ENCODE measurements around the gene NRP1.

NRP1 gene

DNA sequence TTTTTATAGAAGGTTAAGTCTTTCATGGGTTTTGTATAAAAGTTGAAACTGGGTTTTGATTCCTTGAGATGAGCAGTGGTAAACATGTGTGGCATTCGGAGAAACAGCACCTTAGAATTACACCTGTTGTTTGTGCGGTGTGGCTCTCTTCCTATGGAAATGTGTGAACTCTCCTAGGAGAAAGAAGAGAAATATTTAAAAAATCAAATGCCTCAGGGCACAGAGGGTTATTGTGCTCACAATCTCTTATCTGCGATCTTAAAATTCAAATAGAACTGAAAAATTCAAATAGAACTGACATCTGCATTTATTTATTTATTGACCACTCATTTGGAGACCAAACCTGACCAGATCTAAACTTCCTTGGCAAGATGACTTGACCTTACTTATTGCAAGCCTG, 18.1 kb upstream of the NRP1 start:
- intact Hi-C loops (cut with DNase I) = no loop called here
- DNase-seq = no peak

DNA sequence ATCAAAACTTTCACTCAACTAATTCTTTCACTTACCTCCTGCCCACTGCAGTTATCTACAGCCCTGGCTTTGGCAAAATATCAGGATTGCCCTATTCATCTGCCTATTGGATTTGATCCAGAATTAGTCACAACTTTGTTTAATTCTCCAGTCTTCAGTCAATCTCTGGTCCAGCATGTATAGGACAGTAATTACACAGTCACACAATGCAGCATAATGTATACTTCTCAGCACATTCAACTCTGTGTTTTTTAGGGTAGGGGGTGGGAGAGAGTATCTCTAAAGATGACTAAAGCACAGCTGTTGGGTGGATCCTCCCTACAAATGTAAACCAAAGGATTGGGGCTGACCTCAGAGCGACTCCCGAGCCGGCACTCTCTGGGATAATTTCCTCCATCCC, 17.7 kb upstream of the NRP1 start:
- intact Hi-C loops (cut with DNase I) = no loop called here
- DNase-seq = no peak

DNA sequence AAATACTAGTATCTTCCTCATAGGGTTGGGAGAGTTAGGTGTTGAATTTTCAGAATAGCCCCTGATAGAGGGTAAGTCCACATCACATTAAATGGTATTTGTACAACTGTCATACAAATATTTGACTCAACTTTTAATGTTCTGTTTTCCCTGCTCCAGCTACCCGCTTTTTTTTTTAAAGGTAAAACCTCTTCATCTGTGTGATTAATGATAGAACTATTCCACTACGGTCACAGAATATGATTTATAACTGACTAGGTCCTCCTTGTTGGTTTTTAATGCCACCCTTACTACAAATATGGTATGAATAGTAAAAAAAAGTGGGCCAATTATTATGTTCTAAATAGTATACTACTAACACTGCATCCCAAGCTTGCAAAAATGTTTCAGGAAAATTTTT, 15.6 kb upstream of the NRP1 start:
- DNase-seq = no peak
- intact Hi-C loops (cut with DNase I) = no loop called here

DNA sequence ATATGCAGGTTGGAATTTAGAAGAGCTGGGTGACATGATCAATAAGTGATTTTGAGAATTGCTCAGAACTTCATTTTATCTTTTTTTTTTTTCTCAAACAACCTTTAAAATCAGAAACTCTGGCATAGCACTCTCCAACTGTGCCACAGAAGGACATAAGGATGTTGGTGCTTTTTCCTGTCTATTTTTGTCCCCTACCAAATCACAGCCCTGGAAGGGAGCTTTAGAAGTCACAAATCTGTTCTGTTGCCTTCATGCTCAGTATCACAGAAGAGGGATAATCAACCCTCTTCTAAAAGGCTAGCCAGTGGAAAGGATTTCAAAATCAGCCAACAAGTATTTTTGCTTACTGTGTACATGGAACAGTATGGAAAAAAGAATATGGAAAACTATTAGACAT, 14.8 kb upstream of the NRP1 start:
- intact Hi-C loops (cut with DNase I) = no loop called here

DNA sequence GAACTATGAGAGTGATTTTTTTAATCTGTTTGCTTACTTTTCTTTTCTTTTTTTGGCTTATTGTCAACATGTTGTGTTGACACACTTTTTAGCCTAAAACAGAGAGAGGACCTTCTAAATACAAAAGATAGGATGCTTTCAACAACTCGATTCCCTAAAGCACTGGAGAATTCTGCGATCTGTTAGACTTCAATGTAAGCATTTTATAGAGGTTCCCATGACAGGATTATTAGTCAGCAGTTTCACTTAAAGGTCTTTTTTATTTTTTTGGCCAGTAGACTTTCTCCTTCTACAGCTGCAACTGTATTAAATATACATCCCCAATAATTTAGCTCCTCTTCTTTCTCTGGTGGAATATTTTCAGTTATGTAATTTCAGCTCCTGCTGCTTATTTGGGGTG, 12.7 kb upstream of the NRP1 start:
- intact Hi-C loops (cut with DNase I) = no loop called here
- no peak for DNase-seq

More for the DNA sequence above, 14.8 kb upstream of the NRP1 start:
- no peak for DNase-seq

DNA sequence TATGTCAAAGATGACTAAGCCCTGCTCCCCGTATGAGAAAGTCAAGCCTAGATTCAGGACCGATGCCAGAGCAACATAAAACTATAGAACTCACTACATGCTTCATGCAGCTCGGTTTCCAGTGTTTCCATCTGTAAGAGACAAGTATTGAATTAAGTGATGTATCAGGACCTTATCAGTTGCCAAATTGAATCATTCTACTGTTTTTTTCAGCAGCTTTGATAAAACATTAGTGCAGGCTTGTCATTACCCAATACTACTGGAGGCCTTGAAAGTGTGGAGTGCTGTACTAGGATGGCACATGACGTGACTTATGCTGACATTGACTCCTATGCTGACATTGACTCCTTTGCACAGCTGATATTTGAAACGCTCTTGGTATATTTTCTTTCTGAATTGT, 10.8 kb upstream of the NRP1 start:
- intact Hi-C loops (cut with DNase I) = no loop called here
- DNase-seq = no peak

DNA sequence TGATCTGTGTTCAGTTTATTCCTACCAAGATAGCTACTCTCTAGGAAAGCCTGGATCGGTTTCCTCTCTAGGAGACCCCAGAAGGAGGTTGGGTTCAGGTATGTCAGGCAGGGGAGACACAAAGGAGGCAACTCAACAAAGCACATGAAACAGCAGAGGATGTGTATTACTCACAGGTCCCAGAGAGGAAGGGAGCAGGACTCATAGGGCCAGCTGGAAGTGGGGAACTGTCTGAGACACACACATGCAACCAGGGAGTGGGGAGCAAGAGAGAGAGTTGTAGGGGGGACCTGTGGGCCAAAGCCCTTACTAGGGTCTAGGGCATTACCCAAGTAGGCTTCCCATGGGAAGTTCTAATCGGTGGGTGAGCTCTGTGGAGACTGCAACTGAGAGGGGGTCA, 10.2 kb upstream of the NRP1 start:
- DNase-seq = no peak
- intact Hi-C loops (cut with DNase I) = no loop called here

DNA sequence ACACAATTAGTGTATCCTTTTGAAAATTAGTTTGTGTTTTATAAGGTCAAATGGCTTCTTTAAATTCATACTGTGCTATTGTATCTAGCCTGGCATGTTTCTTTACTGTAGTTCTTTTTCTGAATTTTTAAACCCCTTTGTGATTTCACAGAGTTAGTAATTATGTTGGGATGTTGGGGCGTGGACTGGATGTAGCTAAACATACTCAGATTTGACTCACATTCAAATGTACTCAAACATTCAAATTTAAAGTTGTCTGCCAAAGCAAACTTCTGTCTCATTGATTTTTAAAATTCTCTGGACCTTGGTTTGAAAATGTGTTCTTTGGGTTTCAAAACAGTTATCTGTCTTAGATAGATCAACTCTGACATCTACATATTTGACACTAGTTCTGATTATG, 7.2 kb upstream of the NRP1 start:
- DNase-seq = no peak
- intact Hi-C loops (cut with DNase I) = no loop called here

DNA sequence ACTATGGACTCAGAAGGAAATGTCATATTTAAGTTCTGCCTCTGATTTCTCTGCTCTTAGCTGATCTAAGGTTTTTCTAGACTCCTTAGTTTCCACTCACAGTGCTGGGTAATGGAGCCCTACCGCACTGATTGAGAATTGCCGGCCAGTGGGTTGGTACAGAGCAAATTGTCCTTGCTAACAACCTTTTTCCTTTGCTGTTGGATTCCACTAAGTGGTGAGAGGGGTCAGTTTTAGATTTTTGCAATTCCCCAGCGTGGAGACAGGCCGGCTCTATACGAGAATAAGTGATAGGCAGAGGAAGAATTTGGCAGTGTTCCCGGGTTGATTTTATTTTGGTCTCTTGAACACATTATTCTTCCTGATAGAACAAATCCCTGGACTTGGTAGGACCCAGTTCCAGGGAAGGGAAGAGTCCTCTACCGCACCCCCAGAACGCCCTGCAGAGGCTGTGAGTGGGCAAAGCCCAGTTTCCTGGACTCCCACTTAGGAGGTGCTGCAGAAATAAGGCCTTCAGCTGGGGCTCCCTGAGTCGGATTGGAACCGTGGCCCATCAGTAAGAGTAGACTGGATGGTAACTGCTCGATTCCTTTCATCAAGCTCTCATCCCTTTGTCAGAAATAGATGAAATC, 3.0 kb upstream of the NRP1 start:
- peak in 6 of 42 donors; percentile 12 to 37 (median 17) for DNase-seq
- intact Hi-C loops (cut with DNase I) = no loop called here

DNA sequence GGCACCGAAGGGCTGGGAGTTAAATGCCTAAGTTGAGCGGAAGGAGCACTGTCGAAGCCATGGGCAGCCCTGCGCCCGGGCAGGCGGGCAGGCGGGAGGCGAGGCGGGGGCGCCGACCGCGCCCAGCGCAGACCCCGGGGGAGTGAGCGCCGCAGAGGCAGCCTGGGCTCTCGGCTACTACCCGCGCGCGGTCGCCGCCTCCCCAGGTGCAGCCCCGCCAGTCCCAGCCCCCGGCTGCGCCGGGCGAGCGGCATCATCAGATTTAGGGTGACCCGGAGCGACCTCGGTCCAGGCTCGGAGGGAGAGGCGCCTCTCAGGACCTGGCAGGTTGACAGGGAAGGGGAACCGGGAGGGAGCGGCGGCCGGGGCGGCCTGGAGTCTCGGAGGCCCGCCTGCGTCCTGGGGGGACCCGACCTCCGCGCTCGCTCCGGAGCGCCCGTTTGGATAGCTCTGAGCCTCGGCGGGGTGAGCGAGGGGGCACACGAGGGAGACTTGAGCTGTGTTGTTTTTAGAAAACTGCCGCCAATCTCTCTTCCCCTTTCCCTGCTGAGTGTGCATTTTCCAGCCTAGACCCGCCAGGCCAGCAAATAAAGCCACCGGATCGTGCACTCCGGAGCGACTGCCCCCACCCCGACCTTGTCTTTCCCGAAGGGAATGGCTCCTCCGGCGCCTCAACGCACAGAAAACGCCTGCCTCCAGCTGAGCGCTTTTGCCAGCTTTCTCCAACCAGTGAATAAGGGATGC, 2.3 kb upstream of the NRP1 start:
- peak in 30 of 42 donors; percentile 2 to 46 (median 20) for DNase-seq
- intact Hi-C loops (cut with DNase I) = no loop called here

DNA sequence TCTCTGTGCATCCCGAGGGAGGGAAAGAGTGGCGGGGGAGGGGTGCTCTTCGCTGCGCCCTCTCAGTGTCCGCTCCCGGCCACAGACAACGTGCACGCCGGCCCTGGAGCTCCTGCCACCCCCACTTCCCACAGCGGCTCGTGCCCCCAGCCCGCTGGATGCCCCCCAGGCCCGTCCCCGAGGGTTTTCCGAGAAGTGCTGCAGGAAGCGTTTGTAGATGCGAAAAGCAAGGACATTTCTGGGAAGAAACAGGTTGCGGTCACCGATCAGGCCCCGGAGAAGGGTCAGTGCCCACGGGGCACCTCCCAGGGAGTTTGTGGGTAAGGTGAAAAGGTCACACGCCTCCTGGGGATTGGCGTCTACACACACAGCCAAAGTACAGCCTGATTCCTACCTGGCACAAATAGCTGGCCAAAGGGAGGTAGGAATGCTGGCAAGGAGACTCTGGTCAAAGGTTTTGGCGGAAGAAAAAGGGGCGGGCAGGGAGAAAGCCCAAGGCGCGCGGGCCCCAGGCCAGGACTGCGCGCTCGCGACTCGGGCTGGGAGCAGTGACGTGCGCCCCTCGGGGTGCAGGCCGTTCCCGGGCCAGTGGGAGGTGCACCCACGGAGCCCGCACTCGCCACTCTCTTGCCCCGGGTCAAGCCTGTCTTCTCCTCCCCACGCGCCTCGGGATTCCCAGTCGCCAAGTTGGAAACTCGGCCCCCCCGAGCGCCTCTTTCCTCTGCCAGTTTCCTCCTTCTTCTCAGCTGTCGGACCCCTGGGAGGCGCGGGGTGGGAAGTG, 1.5 kb upstream of the NRP1 start:
- intact Hi-C loops (cut with DNase I) = no loop called here
- DNase-seq = peak in 30 of 42 donors; percentile 2 to 49 (median 25)

DNA sequence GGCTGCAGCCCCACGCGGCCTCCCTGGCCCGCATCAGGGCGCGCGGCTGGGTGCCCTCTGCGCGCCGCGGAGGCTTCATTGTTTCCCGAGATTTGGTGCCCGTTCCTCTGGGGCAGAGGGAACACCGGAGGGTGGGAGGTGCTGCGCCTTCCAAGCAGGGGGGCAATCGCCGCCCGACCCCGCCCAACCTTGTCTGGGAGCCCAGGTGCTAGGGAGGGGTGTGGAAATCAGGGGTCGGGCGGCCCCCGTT, 1.0 kb upstream of the NRP1 start:
- intact Hi-C loops (cut with DNase I) = no loop called here
- peak in 8 of 42 donors; percentile 7 to 50 (median 19) for DNase-seq

DNA sequence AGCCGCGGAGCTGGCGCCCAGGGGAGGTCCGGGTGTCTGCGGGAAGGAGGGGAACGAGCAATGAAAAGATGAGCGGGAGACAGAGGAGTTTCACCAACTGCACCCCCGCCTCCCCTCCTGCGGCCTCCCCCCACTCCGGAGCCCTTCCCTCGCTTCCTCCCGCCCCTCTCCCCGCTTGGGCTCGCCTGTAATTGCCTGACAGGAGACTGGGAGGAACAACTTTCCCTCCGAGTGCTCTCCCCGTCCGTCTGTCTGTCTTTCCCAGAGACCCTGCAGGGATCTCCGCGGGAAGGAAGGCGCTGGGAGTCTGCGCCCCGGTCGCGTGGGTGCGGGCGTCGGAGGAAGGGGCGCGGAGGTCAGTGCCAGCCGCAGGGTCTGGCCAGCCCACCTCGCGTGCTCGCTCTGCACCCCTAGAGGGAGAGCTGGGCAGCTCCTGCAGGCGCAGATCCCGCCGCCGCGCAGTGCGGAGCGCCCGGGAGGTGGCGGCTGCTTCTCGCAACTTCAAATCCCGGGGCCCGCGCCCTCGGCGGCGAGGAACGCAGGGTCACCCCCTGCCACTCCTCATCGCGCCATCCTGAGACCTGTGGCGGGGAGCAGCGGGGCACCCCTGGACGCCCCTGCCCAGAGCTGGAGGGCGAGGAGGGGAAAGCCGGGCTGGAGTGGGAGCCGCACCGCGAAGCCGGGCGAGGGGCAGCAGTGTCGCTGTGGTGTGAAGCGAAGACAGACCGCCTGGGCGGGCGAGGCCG, 511 bp upstream of the NRP1 start:
- intact Hi-C loops (cut with DNase I) = loop anchor here (5.0 kb wide), 1 partner anchor 1302 kb away; no protein-coding TSS in a partner anchor
- DNase-seq = peak in 40 of 42 donors; percentile 38 to 83 (median 66)

DNA sequence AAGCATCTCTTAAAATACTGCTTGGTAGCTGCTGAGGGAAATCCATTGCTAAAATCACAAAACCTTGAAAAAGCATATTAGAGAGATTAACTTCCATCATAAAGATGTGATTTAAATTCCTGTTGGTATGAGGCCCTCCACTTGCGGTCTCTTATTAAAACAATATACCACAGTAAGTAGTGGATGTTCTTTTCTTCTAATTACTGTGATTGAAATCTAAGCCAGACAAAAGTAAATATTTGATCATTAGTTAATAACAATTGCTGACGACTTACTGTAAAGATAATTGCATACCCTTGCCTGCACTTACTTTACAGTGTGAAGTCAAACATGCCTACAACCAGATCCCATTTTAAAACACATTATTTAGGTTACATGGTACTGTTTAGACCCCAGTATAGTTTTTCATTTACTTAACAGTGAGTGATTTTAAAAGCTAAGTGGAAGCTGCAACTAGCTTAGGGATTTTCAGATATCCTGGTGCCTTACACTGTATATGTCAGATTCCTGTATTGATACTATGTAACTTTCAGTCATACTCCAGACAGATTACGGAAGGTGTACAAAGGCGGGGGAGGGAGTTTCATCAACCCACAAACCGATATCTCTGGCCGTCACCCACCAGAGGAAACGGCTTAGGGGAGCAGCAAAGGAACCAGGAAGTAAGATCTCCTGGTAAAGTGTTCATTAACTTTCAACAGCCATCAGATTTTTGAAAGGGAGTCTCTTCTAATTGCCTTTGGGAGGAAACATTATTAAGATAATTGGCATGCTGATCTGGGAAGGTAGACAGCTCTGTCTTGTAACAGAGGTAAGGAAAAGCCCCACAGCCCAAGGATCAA, 986 bp downstream of the NRP1 start:
- DNase-seq = peak in 1 of 42 donors; percentile 4
- intact Hi-C loops (cut with DNase I) = loop anchor here (5.0 kb wide), 1 partner anchor 1304 kb away; no protein-coding TSS in a partner anchor

DNA sequence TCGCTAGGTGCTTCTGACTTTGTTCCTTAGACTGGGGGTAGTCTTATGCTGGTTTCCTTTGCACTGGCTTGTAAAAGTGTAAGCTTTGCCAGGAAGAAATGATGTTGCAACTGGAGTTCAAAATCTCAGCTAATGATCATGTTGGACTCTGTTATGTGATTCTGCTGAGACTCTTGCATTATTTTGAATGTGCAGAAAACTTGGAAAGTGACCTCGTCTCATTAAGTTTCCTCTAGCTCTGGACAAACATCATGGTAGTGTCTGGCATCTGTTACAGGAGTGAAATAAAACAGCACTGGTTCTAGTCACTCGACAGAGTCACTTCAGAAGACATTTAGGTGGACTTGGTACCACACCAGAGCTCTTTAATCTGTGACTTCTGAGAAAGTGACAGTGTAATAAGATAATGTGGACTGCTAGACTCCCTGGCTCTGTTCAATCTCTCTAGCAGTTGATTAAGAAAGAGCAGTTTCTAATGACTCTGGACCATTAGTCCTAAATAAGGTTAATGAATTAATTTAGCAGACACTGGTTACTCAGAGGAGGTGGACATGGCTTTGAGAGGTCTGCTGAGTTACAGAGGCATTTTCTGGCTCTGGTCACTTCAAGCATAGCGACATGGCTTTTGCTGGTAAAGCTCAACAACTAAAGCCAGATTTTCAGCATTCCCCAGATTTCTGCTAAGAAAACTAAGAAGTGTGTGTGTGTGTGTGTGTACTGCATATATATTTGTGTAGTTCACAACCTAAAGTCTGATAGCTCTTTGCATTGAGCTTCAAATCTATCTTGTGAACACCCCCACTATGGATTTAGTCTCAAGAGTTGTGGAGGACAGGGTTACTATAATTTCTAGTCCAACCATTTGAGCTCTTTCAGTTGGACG, 2.0 kb downstream of the NRP1 start:
- intact Hi-C loops (cut with DNase I) = loop anchor here (5.0 kb wide), 1 partner anchor 1305 kb away; no protein-coding TSS in a partner anchor
- DNase-seq = no peak

DNA sequence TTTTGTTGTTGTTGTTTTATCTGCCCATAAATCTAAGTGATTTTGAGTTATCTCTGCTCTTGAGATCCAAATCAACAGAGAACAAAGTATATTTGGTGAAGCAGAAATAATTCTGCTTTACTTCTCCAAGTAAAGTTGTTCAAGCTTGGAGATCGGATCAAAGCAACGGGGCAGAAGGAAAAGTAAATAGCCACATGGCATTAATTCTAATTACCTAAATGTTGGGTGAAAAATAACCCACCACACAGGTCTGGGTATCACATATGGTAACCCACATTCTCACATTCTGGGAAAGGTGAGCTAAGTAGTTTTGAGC, 3.1 kb downstream of the NRP1 start:
- intact Hi-C loops (cut with DNase I) = loop anchor here (5.0 kb wide), 1 partner anchor 1306 kb away; no protein-coding TSS in a partner anchor
- no peak for DNase-seq

DNA sequence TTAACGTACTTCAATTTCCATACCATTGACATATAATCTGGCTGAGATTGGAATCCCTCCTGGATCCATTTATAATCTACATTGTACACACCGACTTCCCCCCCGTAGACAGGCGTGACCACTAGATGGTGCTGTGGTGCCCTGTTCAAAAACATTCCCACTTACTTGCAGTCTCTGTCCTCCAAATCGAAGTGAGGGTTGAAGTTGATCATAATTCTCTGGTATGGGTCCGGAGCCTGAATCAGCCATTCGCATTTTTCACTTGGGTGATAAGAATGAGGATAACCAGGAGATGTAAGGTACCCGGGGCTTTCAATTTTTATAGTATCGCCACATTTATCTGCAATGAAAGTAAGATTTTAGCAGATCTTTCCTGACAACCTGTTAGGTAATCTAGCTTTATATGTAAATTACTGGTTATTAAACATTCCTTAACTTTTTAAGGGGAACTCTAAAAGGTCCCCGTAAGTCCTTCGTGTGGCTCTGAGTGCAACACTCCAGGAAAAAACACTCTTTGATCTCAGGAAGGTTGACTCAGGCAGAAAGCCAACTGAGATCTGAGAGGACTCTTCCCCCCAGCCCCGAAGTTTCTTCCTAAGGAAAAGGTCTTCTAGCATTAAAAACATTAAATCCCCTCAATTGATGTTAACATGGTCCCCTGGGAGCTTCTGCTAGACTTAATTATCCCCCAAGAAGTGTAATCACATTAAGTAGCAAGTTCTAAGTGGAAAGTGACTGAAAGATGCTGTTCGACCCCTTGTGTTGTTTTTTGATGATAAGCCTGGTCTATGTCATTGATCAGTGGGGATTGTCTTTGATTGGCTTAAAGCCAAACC, 3.7 kb downstream of the NRP1 start:
- DNase-seq = peak; percentile 52 to 95 (median 88)
- intact Hi-C loops (cut with DNase I) = loop anchor here (5.0 kb wide), 1 partner anchor 1307 kb away; no protein-coding TSS in a partner anchor
